ENCODE results near the gene PDE4D.

GRCh38 chr5:59351076-59351794, 542.3 kb downstream of the PDE4D start:
- TF ChIP-seq CTCF (IDR thresholded peaks at IDR 0.05) (no peak), ZFX (IDR thresholded peaks at IDR 0.05; ENCODE audit: borderline replicate concordance) (no peak)

Data from 22Rv1 (cell line).